HK-2 (cell line): Measurements from ENCODE around the gene CASP3.
"Not testable (repeated sequence)": the region's sequence is repeated elsewhere in the genome, so short reads cannot be mapped to it uniquely, and the experiment has no call there.

Experiments used
- DNase-seq: peaks from one replicate; pipeline ENCODE4 v3.0.0-alpha.2; 2018; ENCODE audit not compliant: unreplicated experiment

The CASP3 gene

GRCh38 chr4:184664445-184665210 lies 15.4 kb upstream of the CASP3 start:
- DNase-seq: no peak

GRCh38 chr4:184662236-184662635 lies 13.0 kb upstream of the CASP3 start:
- no peak for DNase-seq

- DNase-seq: no peak
Observed at GRCh38 chr4:184660978-184661377, 11.7 kb upstream of the CASP3 start.

GRCh38 chr4:184657820-184658219 lies 8.6 kb upstream of the CASP3 start:
- DNase-seq: not testable (repeated sequence)

- DNase-seq: no peak
Observed at GRCh38 chr4:184657144-184657543, 7.9 kb upstream of the CASP3 start.

GRCh38 chr4:184655889-184656869 lies 6.9 kb upstream of the CASP3 start:
- no peak for DNase-seq

- DNase-seq: no peak
Observed at GRCh38 chr4:184653650-184654049, 4.4 kb upstream of the CASP3 start.

- DNase-seq: not testable (repeated sequence)
Observed at GRCh38 chr4:184652681-184653080, 3.4 kb upstream of the CASP3 start.

- DNase-seq: no peak
Observed at GRCh38 chr4:184651899-184652298, 2.7 kb upstream of the CASP3 start.

- DNase-seq: peak; percentile 49
Observed at GRCh38 chr4:184649971-184650855, 966 bp upstream of the CASP3 start.

- peak; percentile 61 for DNase-seq
Observed at GRCh38 chr4:184648313-184649025, 778 bp downstream of the CASP3 start.

GRCh38 chr4:184648054-184648312 lies 1.3 kb downstream of the CASP3 start:
- DNase-seq: no peak

GRCh38 chr4:184647266-184648053 lies 1.8 kb downstream of the CASP3 start:
- no peak for DNase-seq

- DNase-seq: no peak
Observed at GRCh38 chr4:184645904-184646610, 3.2 kb downstream of the CASP3 start.

- DNase-seq: no peak
Observed at GRCh38 chr4:184644553-184645307, 4.5 kb downstream of the CASP3 start.

GRCh38 chr4:184643731-184644130 lies 5.5 kb downstream of the CASP3 start:
- DNase-seq: no peak

GRCh38 chr4:184641451-184641850 lies 7.8 kb downstream of the CASP3 start:
- no peak for DNase-seq

GRCh38 chr4:184641022-184641421 lies 8.2 kb downstream of the CASP3 start:
- DNase-seq: no peak

- DNase-seq: no peak
Observed at GRCh38 chr4:184636897-184637296, 12.3 kb downstream of the CASP3 start.
